GM12878 (cell line): ENCODE results near the gene F13B.

Experiments used
- ATF3 ChIP-seq: IDR thresholded peaks from 2 replicates; pipeline ENCODE4 v1.6.1; 2011; ENCODE audit warnings: low read depth, mild to moderate bottlenecking, low read length, moderate library complexity, borderline replicate concordance; ENCODE audit errors: extremely low read depth
- EZH2 ChIP-seq: IDR thresholded peaks from 2 replicates; pipeline ENCODE4 v1.6.1; 2012; ENCODE audit warnings: low read depth, mild to moderate bottlenecking, control low read depth, inconsistent platforms, low read length, borderline replicate concordance; ENCODE audit not compliant: control insufficient read depth
- JUND ChIP-seq: IDR thresholded peaks from 2 replicates; pipeline ENCODE4 v1.6.1; 2012; ENCODE audit warnings: low read depth, mild to moderate bottlenecking, low read length, improper control_type of control experiment, moderate library complexity
- RAD21 ChIP-seq: IDR thresholded peaks from 2 replicates; pipeline ENCODE4 v1.6.1; 2011; ENCODE audit warnings: mild to moderate bottlenecking, low read depth, low read length, moderate library complexity; ENCODE audit not compliant: insufficient read depth
- SIX5 ChIP-seq: IDR thresholded peaks from 2 replicates; pipeline ENCODE4 v1.6.1; 2011; ENCODE audit warnings: mild to moderate bottlenecking, low read depth, low read length, moderate library complexity; ENCODE audit not compliant: severe bottlenecking
- SMC3 ChIP-seq: IDR thresholded peaks from 2 replicates; pipeline ENCODE4 v1.6.1; 2011; ENCODE audit warnings: low read length, improper control_type of control experiment, borderline replicate concordance
- ZBTB33 ChIP-seq: fragments of 450-650 bp; IDR thresholded peaks from 2 replicates; pipeline ENCODE4 v1.6.1; 2017; ENCODE audit warnings: mild to moderate bottlenecking
- ZNF217 ChIP-seq: fragments of 450-650 bp; IDR thresholded peaks from 2 replicates; pipeline ENCODE4 v1.6.1; 2017; ENCODE audit warnings: antibody characterized with exemption, mild to moderate bottlenecking
- ZNF384 ChIP-seq: IDR thresholded peaks from 2 replicates; pipeline ENCODE4 v1.6.1; 2012; ENCODE audit warnings: low read depth, mild to moderate bottlenecking, low read length, improper control_type of control experiment, borderline replicate concordance

GRCh38 chr1:197024460-197024859, 42.6 kb downstream of the F13B start:
- no peak for TF ChIP-seq ZNF217
- TF ChIP-seq SMC3, result no peak
- TF ChIP-seq EZH2, result no peak
- no peak for TF ChIP-seq ZNF384
- TF ChIP-seq RAD21, result no peak
- no peak for TF ChIP-seq JUND
- no peak for TF ChIP-seq ZBTB33
- no peak for TF ChIP-seq SIX5
- TF ChIP-seq ATF3, result no peak
